GM15510 (cell line): ENCODE data around the gene CCR1.

Experiments used
- POLR2A ChIP-seq: IDR thresholded peaks from 3 replicates; pipeline ENCODE4 v1.6.1; 2011; ENCODE audit warnings: borderline replicate concordance; ENCODE audit not compliant: insufficient read length; ENCODE audit errors: extremely low read depth

Gene CCR1

GRCh38 chr3:46154311-46154710, 53.8 kb downstream of the CCR1 start:
- no peak for TF ChIP-seq POLR2A
